Vagina (tissue), 2 donors: ENCODE data around the gene HTR4. TPM values are rescaled to one million over a fixed set of nuclear protein-coding genes. Genes with fewer than 3 reads are reported as not detected.

ENCODE experiments used
- DNase-seq, 2 donors: peaks; one replicate each; pipeline ENCODE4 v3.0.0-alpha.2; 2017; ENCODE audit errors: extremely low spot score in 2 of 2
- H3K27ac ChIP-seq: fragments of 200-600 bp; sonication (generic); one replicate; pipeline ENCODE4 v1.5.1; 2019
- H3K27me3 ChIP-seq: fragments of 200-600 bp; sonication (generic); one replicate; pipeline ENCODE4 v1.5.1; 2019
- H3K36me3 ChIP-seq, 2 donors: fragments of 200-600 bp; sonication (generic); one replicate each; pipeline ENCODE4 v1.5.1; 2017 to 2019
- H3K4me1 ChIP-seq: fragments of 200-600 bp; sonication (generic); one replicate; pipeline ENCODE4 v1.5.1; 2019
- H3K4me3 ChIP-seq, 2 donors: fragments of 200-600 bp; sonication (generic); 1 replicate in 1 of 2; 2 replicates in 1 of 2; pipeline ENCODE4 v1.5.1; 2016 to 2019
- H3K9me3 ChIP-seq: fragments of 200-600 bp; sonication (generic); one replicate; pipeline ENCODE4 v1.5.1; 2019
- CTCF ChIP-seq, 3 experiments: fragments of 450-650 bp in 2 of 3; fragments of 200-600 bp in 1 of 3; sonication (generic) in 1 of 3; IDR thresholded peaks; one replicate each; pipeline ENCODE4 v1.5.1; 2017 to 2019; ENCODE audit warnings: antibody characterized with exemption in 3 of 3, mild to moderate bottlenecking in 2 of 3, moderate library complexity in 2 of 3
- POLR2A ChIP-seq, 2 donors: fragments of 450-650 bp; IDR thresholded peaks; one replicate each; pipeline ENCODE4 v1.6.1; 2017; ENCODE audit warnings: antibody characterized with exemption in 2 of 2, mild to moderate bottlenecking in 2 of 2, moderate library complexity in 2 of 2
- POLR2AphosphoS5 ChIP-seq, 2 donors: sonication (generic); formaldehyde crosslinking; IDR thresholded peaks; one replicate each; pipeline ENCODE4 v1.9.0; 2017; ENCODE audit warnings: antibody characterized with exemption in 2 of 2, mild to moderate bottlenecking in 2 of 2, low read depth in 1 of 2; ENCODE audit not compliant: insufficient read depth in 1 of 2
- intact Hi-C: fragments of 100-400 bp; cut with DNase I; formaldehyde crosslinking; loops from one replicate; pipeline ENCODE4 v1.15.1; 2023
- total RNA-seq: library from RNA; depleted of rRNA; stranded (reverse); fragments of >200 nt; gene quantifications from one replicate; pipeline ENCODE4 v1.2.3, GENCODE V29; 2016

Gene HTR4
- total RNA-seq, 1 donor from 2014 or later = 2.9 TPM

GRCh38 chr5:148543727-148544126 lies 110.6 kb downstream of the HTR4 start:
- Histone ChIP-seq H3K4me3 (no peak overlapping the region), H3K36me3 (no peaks in the 10 kb centered on the region), H3K9me3 (no peaks in the 10 kb centered on the region), H3K27ac (no peak overlapping the region), H3K27me3 (no peaks in the 10 kb centered on the region), H3K4me1 (no peaks in the 10 kb centered on the region)
- intact Hi-C loops = no loop called here
- no peak for TF ChIP-seq CTCF (IDR thresholded peaks at IDR 0.05)
- TF ChIP-seq POLR2A (IDR thresholded peaks at IDR 0.05) = no peak
- no peak for TF ChIP-seq POLR2AphosphoS5 (IDR thresholded peaks at IDR 0.05; ENCODE audit: insufficient read depth in 1 of 2, low read depth in 1 of 2)
- no peak for DNase-seq

GRCh38 chr5:148542812-148543211 lies 111.5 kb downstream of the HTR4 start:
- intact Hi-C loops = no loop called here
- no peak for DNase-seq
- Histone ChIP-seq H3K27me3 (no peaks in the 10 kb centered on the region), H3K4me3 (no peak overlapping the region), H3K9me3 (no peaks in the 10 kb centered on the region), H3K27ac (no peak overlapping the region), H3K36me3 (no peaks in the 10 kb centered on the region), H3K4me1 (no peaks in the 10 kb centered on the region)
- TF ChIP-seq POLR2AphosphoS5 (IDR thresholded peaks at IDR 0.05; ENCODE audit: insufficient read depth in 1 of 2, low read depth in 1 of 2) (no peak), POLR2A (IDR thresholded peaks at IDR 0.05) (no peak), CTCF (IDR thresholded peaks at IDR 0.05) (no peak)

GRCh38 chr5:148541054-148541835 lies 113.1 kb downstream of the HTR4 start:
- H3K27ac ChIP-seq = no peak overlapping the region
- no peak overlapping the region for H3K4me3 ChIP-seq
- no peak for DNase-seq
- TF ChIP-seq POLR2AphosphoS5 (IDR thresholded peaks at IDR 0.05; ENCODE audit: insufficient read depth in 1 of 2, low read depth in 1 of 2) = no peak
- TF ChIP-seq POLR2A (IDR thresholded peaks at IDR 0.05) = no peak
- TF ChIP-seq CTCF (IDR thresholded peaks at IDR 0.05) = no peak
- no peaks in the 10 kb centered on the region for H3K9me3 ChIP-seq
- H3K36me3 ChIP-seq = no peaks in the 10 kb centered on the region
- intact Hi-C loops = no loop called here
- no peaks in the 10 kb centered on the region for H3K4me1 ChIP-seq
- no peaks in the 10 kb centered on the region for H3K27me3 ChIP-seq

- no peak for TF ChIP-seq POLR2AphosphoS5 (IDR thresholded peaks at IDR 0.05; ENCODE audit: insufficient read depth in 1 of 2, low read depth in 1 of 2)
- H3K36me3 ChIP-seq = no peaks in the 10 kb centered on the region
- H3K4me1 ChIP-seq = no peaks in the 10 kb centered on the region
- H3K27me3 ChIP-seq = no peaks in the 10 kb centered on the region
- H3K4me3 ChIP-seq = no peak overlapping the region
- no peak for DNase-seq
- intact Hi-C loops = no loop called here
- no peak overlapping the region for H3K27ac ChIP-seq
- no peaks in the 10 kb centered on the region for H3K9me3 ChIP-seq
Measured at GRCh38 chr5:148540647-148541046, 113.7 kb downstream of the HTR4 start.

DNA sequence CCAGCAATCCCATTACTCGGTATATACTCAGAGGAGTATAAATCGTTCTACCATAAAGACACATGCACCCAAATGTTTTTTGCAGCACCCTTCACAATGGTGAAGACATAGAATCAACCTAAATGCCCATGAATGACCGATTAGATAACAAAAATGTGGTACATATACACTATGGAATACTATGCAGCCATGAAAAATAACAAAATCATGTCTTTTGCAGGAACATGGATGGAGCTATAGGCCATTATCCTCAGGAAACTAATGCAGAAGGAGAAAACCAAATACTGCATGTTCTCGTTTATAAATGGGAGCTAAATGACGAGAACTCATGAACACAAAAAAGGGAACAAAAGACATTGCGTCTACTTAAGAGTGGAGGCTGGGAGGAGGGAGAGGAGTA lies 114.5 kb downstream of the HTR4 start:
- intact Hi-C loops = no loop called here
- TF ChIP-seq CTCF (IDR thresholded peaks at IDR 0.05) (no peak), POLR2AphosphoS5 (IDR thresholded peaks at IDR 0.05; ENCODE audit: insufficient read depth in 1 of 2, low read depth in 1 of 2) (no peak), POLR2A (IDR thresholded peaks at IDR 0.05) (no peak)
- Histone ChIP-seq H3K36me3 (no peaks in the 10 kb centered on the region), H3K9me3 (no peaks in the 10 kb centered on the region), H3K27ac (no peak overlapping the region), H3K4me1 (no peaks in the 10 kb centered on the region), H3K27me3 (no peaks in the 10 kb centered on the region), H3K4me3 (no peak overlapping the region)
- DNase-seq = no peak
